Measurements from ENCODE around the gene PTGS1. TPM values are rescaled to one million over a fixed set of nuclear protein-coding genes. Genes with fewer than 3 reads are reported as not detected.

The PTGS1 gene
- total and polyA plus RNA-seq, 9 of the 15 experiments (the other 6 are each of a cell fraction or from before 2014, with no cell fraction given), result 3.4 to 12.9 (median 5.3) TPM

DNA sequence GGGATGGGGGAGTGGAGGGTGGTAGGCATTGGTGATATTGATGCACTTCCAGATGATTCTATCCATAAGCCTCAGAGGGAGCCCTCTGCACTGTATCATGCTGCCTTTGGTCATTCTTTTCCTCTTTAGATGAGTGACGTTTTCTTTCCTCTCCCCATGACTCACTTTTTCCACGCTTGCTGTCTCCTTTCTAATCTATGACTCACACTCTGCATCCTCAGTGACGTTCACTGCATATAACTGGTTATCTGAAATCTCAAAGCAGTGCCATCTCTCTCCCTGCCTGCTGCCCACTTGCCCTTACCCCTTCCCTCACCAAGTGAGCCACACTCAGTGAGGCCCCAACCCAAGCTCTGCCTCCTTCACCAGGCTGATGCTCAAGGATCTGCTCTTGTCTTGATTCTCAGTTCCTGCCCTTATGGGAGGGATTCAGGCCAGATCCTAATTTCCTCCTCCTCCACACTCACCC, 31.6 kb downstream of the PTGS1 start (continued):
- TF ChIP-seq ILK (tag; IDR thresholded peaks at IDR 0.05; ENCODE audit: borderline replicate concordance, low read depth) (no peak), CBFB (CRISPR knock-in tag; IDR thresholded peaks at IDR 0.05) (no peak), KDM4B (IDR thresholded peaks at IDR 0.05; ENCODE audit: borderline replicate concordance in 2 of 2, low read depth in 1 of 2) (no peak), KLF16 (IDR thresholded peaks at IDR 0.05) (no peak), HMG20A (CRISPR knock-in tag; conservative IDR thresholded peaks at IDR 0.05) (no peak), EGR1 (conservative IDR thresholded peaks at IDR 0.05) (no peak), NR3C1 (CRISPR knock-in tag; IDR thresholded peaks at IDR 0.05) (no peak), ZNF121 (CRISPR knock-in tag; conservative IDR thresholded peaks at IDR 0.05) (no peak), NBN (IDR thresholded peaks at IDR 0.05; ENCODE audit: low read depth) (peak; percentile 76; the same call in 1 of the 2 replicates), ZNF76 (CRISPR knock-in tag; IDR thresholded peaks at IDR 0.05; ENCODE audit: borderline replicate concordance) (no peak), RAD21 (CRISPR knock-in tag; conservative IDR thresholded peaks at IDR 0.05 in 1 of 2, IDR thresholded peaks at IDR 0.05 in 1 of 2) (no peak), TGIF2 (CRISPR knock-in tag; IDR thresholded peaks at IDR 0.05) (no peak), FOXK2 (conservative IDR thresholded peaks at IDR 0.05 in 1 of 2, IDR thresholded peaks at IDR 0.05 in 1 of 2; ENCODE audit: low read depth in 2 of 2) (0 out of 4 replicates have a peak, but pooled peaks of 1 of the 2 experiments have one; percentile 30), PHF20 (IDR thresholded peaks at IDR 0.05; ENCODE audit: partially characterized antibody) (no peak), TEAD2 (tag; IDR thresholded peaks at IDR 0.05) (no peak), ZBTB7A (IDR thresholded peaks at IDR 0.05; ENCODE audit: borderline replicate concordance, control insufficient read depth, low read depth, low read length) (no peak), DPF2 (IDR thresholded peaks at IDR 0.05) (peak; percentile 97), MAZ (CRISPR knock-in tag; conservative IDR thresholded peaks at IDR 0.05 in 1 of 2, IDR thresholded peaks at IDR 0.05 in 1 of 2) (no peak), EP300 (IDR thresholded peaks at IDR 0.05; ENCODE audit: low read length) (peak; percentile 79)
- TF ChIP-seq, protein P1, sequence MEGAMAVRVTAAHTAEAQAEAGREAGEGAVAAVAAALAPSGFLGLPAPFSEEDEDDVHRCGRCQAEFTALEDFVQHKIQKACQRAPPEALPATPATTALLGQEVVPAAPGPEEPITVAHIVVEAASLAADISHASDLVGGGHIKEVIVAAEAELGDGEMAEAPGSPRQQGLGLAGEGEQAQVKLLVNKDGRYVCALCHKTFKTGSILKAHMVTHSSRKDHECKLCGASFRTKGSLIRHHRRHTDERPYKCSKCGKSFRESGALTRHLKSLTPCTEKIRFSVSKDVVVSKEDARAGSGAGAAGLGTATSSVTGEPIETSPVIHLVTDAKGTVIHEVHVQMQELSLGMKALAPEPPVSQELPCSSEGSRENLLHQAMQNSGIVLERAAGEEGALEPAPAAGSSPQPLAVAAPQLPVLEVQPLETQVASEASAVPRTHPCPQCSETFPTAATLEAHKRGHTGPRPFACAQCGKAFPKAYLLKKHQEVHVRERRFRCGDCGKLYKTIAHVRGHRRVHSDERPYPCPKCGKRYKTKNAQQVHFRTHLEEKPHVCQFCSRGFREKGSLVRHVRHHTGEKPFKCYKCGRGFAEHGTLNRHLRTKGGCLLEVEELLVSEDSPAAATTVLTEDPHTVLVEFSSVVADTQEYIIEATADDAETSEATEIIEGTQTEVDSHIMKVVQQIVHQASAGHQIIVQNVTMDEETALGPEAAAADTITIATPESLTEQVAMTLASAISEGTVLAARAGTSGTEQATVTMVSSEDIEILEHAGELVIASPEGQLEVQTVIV (CRISPR knock-in tag; IDR thresholded peaks at IDR 0.05; ENCODE audit: borderline replicate concordance), result no peak
- TF ChIP-seq, protein P2, sequence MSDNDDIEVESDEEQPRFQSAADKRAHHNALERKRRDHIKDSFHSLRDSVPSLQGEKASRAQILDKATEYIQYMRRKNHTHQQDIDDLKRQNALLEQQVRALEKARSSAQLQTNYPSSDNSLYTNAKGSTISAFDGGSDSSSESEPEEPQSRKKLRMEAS (CRISPR knock-in tag; IDR thresholded peaks at IDR 0.05), result no peak
- TF ChIP-seq, protein P3, sequence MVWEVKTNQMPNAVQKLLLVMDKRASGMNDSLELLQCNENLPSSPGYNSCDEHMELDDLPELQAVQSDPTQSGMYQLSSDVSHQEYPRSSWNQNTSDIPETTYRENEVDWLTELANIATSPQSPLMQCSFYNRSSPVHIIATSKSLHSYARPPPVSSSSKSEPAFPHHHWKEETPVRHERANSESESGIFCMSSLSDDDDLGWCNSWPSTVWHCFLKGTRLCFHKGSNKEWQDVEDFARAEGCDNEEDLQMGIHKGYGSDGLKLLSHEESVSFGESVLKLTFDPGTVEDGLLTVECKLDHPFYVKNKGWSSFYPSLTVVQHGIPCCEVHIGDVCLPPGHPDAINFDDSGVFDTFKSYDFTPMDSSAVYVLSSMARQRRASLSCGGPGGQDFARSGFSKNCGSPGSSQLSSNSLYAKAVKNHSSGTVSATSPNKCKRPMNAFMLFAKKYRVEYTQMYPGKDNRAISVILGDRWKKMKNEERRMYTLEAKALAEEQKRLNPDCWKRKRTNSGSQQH (CRISPR knock-in tag; IDR thresholded peaks at IDR 0.05), result no peak
- TF ChIP-seq, protein P4, sequence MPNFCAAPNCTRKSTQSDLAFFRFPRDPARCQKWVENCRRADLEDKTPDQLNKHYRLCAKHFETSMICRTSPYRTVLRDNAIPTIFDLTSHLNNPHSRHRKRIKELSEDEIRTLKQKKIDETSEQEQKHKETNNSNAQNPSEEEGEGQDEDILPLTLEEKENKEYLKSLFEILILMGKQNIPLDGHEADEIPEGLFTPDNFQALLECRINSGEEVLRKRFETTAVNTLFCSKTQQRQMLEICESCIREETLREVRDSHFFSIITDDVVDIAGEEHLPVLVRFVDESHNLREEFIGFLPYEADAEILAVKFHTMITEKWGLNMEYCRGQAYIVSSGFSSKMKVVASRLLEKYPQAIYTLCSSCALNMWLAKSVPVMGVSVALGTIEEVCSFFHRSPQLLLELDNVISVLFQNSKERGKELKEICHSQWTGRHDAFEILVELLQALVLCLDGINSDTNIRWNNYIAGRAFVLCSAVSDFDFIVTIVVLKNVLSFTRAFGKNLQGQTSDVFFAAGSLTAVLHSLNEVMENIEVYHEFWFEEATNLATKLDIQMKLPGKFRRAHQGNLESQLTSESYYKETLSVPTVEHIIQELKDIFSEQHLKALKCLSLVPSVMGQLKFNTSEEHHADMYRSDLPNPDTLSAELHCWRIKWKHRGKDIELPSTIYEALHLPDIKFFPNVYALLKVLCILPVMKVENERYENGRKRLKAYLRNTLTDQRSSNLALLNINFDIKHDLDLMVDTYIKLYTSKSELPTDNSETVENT (CRISPR knock-in tag; IDR thresholded peaks at IDR 0.05), result no peak
